Amygdala (tissue), 56 donors: ENCODE measurements around the gene MMP7.

Experiments used
- DNase-seq, 56 donors: peaks; one replicate each; lab custom pipeline; 2025; lab: John Stamatoyannopoulos, UW

MMP7 gene

DNA sequence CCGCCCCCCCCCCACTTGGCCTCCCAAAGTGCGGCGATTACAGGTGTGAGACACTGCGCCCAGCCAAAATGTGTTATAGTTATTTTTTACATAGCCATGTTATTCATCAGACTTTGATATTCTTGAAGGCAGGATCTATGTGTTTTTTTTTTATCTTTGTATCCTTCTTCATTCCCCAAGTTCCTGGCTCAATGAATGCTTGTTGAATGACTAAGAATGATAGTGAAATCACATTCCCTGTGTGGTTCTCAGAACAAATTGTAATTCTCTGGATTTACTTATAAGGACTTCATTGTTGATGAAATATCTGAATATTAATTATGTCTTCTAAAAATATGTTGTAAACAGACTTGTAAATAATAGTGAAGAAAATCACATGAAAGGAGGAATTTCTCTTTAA is 33.5 kb downstream of the MMP7 start:
- DNase-seq: no peak

DNA sequence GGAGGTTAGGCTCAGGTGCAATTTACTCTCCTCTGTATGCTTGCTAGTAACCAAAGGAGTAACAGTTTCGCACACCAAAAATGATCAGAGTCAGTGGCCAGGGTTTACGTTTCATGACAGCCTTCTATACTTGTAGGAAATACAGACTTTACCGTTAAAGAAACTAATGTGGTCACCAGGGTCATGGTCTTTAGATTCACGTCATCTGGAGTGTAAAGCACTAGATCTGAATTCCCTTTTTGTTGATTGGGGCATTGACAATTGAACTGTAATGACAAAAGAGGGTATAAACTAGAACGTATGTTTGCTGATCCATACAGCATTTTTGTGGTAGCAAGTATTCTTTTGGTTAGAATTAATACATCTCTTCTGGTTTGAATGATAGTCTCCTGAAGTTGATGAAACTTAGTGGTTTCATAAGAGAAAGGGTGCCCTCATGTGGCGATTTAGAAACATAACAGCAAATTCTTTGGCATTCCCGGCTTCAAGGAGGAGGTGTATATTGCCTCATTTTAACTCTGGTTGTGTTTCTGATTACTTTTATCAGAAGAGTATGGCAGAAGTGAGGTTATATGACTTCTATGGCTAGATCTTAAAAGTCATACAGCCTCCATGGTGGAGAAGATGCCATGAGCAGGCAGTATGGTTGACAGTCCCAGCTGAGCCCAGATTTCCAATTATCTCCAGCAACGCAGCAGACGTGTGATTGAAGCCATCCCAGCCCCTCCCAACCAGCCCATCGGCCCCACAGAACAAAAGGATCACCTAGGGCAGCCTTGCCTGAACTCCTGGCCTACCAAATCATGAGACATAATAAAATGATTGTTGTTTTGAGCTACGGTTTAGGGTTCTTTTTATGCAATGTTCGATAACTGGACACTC is 35.1 kb downstream of the MMP7 start:
- peak in 16 of 56 donors; percentile 4 to 71 (median 15) for DNase-seq

DNA sequence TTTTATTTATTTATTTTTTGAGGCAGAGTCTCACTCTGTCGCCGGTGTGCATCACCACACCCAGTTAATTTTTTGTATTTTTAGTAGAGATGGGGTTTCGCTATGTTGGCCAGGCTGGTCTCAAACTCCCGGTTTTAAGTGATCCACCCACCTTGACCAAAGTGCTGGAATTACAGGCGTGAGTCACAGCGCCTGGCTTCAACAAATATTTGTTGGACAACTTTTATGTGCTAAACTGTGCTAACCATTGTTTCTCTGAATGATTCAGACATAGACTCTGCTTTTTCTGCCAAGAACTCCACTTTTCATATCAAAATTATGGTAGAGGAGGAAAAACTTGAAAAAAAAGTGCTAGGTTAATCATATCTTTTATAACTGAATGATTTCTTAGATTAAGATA is 36.3 kb downstream of the MMP7 start:
- no peak for DNase-seq

DNA sequence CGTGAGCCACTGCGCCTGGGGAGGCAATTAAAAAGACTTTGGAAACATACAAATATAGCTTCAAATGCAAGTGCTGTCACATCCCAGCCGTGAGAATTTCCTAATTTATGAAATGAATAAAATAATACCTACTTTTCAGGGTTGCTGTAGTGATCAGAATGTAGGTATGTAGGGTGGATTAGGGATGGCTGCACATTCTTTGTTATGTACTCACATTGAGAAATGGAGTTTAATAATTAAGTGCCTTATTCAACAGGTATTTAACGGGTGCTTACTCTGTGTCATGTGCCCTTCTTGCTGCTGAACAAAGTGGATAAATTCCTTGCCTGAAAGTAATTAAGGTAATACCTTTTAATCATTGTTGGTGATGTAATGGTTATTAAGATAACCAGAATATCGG is 37.0 kb downstream of the MMP7 start:
- no peak for DNase-seq

DNA sequence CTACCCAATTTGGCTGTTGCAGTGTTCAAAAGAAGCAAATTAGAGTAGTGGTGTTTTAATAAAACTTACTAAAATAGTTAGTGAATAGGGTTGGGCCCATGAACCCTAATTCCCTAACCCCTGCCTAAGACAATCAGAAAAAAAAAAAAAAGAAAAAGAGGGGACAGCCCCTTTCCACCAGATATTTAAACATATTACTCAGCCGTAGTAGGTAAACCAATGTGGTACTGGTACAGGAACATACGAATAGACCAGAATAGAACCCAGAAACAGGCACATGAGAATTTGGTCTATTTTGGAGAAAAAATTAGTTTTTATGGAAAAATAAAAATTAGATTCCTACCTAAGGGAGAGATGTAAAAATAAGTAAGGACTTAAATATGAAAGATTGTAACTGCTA is 38.6 kb downstream of the MMP7 start:
- DNase-seq: no peak

DNA sequence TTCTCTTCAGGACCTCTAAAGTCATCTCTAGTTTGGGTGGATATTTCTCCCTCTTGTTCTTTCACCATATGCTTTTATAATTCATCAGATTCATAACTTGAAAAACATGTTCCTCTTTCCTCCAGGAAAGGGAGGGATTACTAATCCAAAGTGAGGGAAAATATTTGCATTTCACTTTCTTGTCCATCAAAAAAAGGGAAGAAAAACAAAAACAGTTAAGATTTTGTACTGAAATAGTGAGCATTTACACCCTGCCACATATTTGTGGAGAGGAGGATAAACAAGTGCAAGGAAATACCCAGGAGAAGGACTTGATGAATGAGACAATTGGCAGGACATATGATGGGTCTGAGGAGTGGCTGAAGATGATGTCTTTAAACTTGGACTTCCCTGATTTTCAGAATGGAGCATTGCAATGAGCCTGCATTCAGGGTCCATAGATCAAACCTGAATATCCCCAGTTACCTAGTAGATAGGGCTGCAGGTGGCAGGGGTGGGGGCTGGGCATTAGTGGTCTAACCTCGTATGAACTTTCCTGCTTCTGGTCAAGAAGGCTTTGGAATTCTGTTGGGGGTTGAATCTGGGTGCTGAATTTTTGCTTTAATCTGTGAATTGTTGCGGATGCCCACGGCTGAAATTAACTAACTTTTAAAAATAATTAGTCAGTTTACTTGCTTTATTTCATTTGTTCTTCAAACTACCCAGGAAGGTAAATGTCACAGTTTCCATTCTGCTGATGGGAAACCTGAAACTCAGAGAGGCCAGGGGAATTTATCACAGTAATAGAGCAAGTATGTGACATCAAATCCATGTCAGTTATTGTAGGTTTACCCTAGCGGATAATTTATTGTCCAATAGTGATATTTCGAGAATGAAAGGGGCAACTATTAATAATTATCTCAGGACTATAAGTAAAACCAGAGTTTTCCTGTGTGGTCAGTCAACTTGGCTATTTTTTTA is 41.1 kb downstream of the MMP7 start:
- no peak for DNase-seq

DNA sequence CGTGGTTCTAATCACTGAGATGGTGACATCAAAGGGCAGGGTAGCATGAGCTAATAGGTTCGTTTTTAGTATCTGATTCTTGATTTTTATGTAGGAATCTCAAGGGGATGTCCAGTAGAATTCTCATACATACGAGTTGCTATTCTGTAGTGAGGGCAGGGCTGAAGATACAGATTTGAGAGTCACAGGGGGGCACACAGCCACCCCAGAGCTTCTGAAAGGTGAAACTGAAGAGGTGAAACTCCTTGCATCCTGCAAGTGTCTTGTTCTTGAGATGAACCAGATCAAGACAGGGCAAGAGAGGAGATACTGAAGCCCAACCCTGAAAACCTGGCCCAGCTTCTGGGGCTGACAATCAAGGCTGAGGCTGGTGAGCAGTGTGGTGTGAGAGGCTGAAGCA is 42.3 kb downstream of the MMP7 start:
- DNase-seq: no peak

DNA sequence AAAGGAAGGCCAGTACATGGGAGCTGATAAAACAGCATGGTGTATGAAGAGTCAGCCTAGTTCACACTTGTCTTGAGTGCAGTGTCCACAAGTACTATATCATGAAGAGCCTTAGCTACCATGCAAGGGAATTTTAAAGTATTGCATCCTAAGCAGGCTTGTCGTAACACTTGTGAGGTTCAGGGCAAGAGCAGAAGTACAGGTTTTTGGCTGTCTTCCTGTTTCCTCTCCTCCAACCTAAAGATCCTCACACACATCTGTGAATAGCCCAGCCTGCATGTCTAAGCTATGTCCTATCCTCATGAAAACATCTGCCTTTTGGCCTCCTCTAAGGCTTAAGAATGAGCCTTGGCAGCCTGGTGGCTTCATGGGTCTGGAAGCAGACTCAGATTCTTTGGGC is 43.3 kb downstream of the MMP7 start:
- no peak for DNase-seq

DNA sequence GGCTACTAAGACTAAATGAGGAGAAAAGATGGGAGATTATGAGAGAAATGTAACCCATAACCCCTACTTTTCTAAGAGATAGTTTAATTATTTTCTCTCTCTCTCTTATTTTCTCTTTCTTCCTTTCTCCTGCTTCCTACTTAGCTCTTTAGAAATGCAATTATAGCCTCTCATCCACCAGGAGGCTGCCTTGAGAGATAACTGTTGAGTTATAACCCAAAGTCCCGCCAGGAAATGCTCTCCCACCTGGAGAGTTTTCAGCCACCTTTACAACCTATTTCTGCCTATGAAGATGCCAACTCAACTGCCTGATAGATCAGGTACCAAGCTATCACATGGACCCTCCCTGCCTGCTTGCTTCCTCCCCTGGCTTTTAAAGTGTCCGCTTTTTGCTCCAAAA is 44.0 kb downstream of the MMP7 start:
- no peak for DNase-seq

DNA sequence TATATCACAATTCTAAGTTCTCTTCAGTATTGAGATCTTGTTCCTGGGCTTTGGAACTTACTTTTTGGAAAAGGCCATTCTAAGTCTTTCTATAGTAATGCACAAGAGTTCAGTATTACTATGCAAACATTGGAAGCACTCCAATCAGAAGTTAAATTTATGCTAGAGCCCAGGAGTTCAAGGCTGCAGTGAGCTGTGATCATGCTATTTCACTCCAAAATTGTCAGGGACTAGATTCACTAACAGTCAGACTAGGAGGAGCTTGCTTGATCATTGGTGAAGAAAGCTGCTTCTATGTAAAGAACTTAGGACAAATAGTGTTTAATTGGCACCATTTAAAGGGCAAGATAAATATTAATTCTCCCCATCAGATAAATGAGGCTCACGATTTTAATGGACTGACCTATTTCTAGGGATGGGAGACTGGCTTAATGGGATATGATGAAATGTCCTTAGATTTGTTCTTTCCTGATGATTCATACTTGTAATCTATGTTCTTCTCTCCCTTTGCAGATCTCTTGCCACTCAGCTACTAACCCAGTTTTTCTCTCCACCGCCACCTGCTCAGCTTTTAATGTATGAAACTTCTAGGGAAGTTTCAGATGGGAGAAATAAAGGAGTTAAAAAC is 45.3 kb downstream of the MMP7 start:
- no peak for DNase-seq

DNA sequence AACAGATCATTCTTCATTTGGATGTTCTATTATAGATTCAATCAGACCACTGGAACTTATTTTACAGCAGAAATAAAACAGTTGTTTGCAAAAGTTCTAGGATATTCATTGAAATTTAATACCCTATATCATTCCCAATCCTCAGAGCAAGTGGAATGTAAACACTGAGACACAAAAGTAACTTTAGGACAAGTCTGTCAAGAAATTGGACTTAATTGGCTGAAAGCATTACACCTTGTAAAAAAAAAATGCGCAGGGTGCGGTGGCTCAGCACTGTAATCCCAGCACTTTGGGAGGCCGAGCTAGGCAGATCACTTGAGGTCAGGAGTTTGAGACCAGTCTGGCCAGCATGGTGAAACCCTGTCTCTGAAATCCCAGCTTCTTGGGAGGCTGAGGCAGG is 48.1 kb downstream of the MMP7 start:
- no peak for DNase-seq

DNA sequence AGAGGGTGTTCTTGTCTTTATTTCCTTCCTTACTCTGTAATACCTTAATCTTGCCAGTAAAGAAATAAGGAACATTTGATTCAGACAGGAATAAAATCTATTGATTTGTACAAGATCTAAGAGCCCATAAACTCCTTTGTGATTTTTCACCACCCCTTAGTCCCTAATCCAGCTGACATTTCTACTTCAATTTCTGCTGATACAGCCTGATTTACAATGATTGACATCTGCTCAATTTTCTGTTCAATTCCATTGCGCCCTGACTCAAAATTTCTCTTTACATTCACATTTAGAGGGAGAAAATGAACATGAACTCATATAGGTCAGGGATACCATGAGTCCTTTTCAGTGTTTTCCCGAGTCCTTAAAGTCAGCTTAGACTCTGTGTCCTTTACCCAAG is 50.8 kb downstream of the MMP7 start:
- no peak for DNase-seq

DNA sequence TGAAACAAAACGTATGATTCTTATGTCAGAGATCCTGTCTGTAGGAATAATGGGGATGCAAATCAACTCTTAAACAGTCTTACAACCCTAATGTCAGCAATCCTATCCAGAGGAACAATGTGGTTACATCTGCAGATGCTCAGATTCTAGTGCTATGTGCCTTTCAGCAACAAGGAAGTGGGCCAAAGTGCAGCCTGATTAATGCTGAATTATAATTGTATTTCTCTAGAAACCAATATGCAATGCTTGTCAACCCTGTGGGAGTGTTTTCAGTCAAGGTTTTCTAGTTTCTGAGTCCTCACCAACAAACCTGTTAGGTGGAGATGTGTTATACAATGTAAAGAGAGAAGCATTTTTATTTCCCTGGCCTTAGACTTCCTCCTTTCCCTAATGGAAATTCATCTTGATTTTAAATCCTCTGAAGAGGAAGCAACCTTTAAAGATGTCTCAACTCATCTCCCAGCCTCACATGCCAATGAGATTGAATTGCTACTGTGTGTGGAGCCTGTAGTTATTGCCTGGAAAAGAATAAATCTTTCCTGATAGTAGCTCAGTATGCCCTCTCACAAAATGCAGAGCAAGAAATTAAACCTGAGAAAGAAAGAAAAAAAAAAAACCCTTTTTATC is 51.8 kb downstream of the MMP7 start:
- DNase-seq: no peak

DNA sequence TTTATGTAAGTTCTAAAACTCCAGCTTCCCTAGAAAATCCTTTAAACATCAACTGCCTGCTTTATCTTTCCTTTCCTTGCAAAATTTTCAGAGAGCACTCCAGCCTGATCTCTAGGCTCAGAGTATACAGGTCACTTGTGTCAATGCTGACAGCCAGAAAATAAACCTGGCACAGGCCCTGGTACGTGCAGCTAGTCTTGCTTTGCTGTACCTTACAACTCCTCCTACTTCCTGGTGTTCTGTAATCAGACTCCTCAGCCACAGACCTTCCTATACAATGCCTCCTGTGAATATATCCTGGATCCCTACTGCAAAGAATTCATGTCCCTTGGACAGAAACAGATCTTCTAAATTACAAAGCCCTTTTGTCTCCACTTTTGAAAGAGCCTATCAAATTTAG is 53.7 kb downstream of the MMP7 start:
- no peak for DNase-seq

DNA sequence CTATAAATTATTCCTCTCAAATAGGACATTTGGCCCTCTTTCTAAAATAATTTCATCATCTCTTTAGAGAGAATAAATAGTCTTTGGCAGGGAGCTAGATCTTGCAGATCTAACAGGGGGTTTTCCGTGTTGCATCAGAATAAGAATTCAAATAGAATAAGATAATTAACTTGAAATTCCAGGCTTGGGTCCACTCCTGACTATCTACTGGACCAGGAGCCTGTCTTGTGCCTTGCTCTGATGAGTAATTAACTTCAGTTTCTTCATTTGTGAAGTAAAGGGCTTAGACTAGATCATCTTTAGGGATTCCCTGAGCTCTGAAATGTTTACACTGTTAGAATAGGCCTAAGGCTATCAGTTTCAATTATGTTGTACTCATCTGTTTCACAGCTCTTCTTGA is 54.5 kb downstream of the MMP7 start:
- DNase-seq: no peak

DNA sequence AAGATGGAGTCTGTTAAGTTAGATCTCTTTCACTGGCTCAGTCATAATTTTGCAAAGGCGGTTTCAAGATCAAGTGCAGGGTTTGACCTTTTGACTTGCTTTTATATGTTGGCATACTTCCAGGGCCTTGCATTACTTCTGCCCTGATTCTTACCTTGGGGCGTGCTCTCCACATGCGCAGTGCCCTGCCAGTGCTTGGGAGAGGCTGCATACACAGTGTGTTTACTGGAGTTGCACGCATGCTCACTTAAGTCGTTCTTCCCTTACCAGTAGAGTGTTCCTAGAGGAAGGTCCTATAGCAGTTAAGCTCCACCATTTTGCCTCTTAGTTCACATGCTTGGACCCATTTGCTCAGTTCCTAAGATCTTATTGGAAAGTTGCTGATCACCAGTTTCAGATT is 57.0 kb downstream of the MMP7 start:
- DNase-seq: no peak

DNA sequence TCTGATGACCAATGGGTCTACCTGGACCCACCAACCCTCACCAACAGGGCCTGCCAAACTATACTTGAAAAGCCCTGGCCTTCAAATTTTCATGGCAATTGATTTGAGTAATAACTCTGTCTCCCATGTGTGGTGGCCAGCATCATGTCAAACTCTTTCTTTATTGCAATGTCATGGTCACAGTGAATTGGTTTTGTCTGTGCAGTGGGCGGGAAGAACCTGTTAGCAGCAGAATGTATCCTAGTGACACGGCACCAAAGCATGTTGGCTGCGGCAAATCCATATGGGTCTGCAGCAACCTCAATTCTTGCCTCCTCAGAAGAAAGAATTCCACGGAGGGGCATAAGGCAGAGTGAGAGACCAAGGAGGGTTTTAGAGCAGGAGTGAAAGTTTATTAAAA is 58.4 kb downstream of the MMP7 start:
- no peak for DNase-seq

DNA sequence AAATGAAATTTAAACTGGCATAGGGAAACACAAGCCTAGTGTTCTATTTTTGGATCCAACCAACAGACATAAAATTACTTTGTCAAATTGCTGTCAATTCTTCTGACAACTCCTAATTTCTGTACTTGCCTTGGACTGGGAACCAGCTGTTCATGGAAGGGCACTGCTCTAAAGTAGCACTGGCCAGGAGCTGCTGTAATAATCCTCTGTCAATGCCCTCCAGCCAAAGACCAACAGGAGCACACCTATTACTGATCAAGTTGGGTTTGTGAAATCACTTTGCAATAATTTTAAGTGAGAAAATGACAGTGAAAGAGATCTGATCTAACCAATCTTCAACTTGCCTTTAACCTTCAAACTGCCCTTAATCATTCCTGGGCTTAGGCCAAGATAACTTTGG is 59.1 kb downstream of the MMP7 start:
- DNase-seq: no peak
